Activated T-cell treated with anti-CD3 and anti-CD28 coated beads, Interleukin-2, amount 50 U/mL, for 1 hour (primary cell): ENCODE data around the gene FAM107B.
"Not testable (repeated sequence)": the region's sequence is repeated elsewhere in the genome, so short reads cannot be mapped to it uniquely, and the experiment has no call there.

ENCODE experiments used
- DNase-seq: peaks from one replicate; pipeline ENCODE4 v3.0.0-alpha.2; 2020

FAM107B gene

DNA sequence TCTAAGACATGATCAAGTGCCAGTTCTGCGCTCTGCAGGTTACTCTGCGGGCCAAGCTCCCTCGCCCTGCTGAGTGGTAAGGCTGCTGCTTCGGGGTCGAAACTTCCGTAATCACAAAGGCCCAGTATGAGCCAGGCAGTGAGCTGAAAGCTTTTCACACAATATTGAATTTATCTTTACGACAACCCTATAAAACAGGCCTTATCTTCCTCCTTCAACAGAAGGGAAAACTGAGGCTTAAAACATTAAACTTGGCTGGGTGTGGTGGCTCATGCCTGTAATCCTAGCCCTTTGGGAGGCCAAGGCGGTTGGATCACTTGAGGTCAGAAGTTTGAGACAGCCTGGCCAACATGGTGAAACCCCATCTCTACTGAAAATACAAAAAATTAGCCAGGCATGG, 83.3 kb downstream of the FAM107B start:
- DNase-seq: no peak

GRCh38 chr10:14688606-14689005, 86.1 kb downstream of the FAM107B start:
- no peak for DNase-seq

- not testable (repeated sequence) for DNase-seq
Observed at GRCh38 chr10:14688189-14688588, 86.5 kb downstream of the FAM107B start.

GRCh38 chr10:14687340-14687739, 87.4 kb downstream of the FAM107B start:
- DNase-seq: no peak

GRCh38 chr10:14686356-14686755, 88.3 kb downstream of the FAM107B start:
- no peak for DNase-seq

DNA sequence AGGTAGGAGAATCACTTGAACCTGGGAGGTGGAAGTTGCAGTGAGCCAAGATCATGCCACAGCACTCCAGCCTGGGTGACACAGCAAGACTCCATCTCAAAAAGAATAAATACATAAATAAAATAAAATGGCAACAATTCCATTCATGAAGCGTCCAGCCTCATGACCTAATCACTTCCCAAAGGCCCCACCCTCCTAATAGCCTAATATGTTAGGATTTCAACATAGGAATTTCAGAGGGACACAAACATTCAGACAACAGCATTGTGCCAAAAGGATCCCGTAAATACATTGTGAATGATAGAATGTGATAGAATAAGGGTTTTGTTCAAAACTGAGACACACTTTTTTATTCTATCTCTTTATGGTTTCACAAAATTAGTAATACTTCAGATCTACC, 90.3 kb downstream of the FAM107B start:
- no peak for DNase-seq

DNA sequence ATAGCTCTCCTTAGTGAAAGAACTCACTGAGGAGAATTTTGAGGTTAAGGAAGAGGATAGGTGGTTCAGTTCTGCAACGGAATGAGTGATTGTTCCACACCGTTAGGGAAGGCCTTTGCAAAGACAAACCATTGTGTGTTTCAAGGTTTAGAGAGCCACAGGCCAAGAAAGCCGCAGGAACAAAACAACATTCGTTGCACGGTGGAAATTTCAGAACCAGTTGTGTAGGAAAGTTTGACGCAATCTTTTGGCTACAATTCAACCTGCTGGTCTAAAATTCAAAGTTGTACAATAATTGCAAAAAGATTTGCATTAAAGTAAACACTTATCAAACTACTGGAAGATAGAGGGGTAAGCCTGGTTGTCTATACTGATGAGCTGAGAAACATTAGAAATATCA, 91.4 kb downstream of the FAM107B start:
- DNase-seq: no peak

DNA sequence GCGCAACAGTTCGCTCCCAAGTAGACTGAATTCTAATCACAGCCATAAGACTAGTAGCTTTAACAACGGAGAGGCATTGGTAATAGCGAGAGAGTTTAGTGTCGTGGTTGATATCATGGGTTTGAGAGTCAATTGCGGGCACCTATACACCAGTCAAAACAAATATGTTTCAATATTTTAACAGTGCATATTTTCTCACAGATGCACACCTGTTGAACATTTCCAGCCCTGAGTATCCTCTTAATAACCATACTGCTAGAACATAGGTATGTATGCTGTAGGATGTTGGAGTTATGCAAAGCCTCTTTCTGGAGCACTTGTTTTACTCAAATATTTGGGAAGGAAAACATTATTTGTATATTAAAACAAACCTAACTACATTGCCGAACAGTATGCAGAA, 92.9 kb downstream of the FAM107B start:
- no peak for DNase-seq

DNA sequence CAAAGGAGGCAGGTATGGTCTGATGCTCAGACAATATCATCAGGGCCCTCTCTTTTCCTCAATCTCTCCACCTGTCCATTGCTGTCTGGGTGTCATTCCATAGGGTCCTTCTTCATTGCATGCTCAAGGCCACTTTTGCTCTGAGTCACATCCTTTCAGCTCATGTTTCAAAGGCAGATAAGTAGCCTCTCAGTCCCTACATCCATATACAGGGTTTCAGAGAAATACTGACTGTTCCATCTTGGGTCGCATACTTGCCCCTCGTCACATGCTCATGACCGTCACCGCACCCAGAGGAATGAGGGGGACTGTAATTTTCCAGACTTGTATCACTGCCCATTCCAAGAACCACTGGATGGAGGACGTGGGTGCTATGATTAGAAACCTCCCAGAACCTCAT, 93.4 kb downstream of the FAM107B start:
- DNase-seq: no peak

- no peak for DNase-seq
Observed at GRCh38 chr10:14678637-14679036, 96.1 kb downstream of the FAM107B start.

GRCh38 chr10:14676732-14677131, 98.0 kb downstream of the FAM107B start:
- no peak for DNase-seq

DNA sequence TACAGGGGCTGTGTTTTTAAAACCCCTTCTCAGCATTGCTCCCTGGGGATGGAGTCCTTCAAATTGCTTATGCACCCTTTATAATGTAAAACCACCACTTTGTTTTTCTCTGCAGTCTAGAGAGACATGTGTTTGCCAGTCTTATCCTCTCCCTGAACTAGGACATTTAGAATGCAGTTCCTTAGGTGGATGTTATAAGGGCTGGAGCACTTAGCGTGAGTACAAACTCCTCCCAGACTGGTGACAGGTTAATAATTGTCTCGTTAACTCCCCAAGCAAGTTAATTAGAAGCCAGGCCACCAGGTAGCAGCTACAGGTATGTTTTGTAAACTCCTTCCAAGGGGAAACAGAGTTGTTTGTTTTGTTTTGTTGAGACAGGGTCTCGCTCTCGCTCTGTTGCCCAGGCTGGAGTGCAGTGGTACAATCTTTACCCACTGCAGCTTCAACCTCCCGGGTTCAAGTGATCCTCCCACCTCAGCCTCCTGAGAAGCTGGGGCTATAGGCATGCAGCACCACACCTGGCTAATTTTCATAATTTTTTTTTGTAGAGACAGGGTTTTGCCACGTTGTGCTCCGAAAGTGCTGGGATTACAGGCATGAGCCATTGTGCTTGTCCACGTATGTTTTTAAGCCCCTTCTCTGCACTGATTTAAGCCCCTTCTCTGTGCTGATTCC, 100.2 kb downstream of the FAM107B start:
- no peak for DNase-seq

DNA sequence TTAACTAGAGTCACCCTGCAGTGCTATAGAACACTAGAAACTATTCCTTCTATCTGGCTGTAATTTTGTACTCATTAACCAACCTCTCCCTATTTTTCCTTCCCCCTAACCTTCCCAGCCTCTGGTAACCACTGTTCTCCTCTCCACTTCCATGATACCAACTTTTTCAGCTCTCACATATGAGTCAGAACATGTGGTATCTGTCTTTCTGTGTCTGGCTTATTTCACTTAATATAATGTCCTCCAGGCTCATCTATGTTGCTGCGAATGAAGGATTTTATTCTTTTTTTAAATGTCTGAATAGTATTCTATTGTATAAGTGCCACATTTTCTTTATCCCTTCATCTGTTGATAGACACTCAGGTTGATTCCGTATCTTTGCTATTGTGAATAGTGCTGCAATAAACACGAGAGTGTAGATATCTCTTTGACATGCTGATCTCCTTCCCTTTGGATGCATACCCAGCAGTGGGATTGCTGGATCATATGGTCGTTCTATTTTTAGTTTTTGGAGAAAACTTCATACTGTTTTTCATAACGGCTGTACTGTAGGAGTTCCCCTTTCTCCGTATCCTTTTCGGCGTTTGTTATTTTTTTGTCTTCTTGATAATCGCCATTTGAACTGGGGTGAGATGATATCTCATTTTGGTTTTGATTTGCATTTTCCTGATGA, 101.4 kb downstream of the FAM107B start:
- no peak for DNase-seq

- DNase-seq: no peak
Observed at GRCh38 chr10:14671386-14671831, 103.3 kb downstream of the FAM107B start.

- DNase-seq: no peak
Observed at GRCh38 chr10:14670551-14671240, 104.0 kb downstream of the FAM107B start.

DNA sequence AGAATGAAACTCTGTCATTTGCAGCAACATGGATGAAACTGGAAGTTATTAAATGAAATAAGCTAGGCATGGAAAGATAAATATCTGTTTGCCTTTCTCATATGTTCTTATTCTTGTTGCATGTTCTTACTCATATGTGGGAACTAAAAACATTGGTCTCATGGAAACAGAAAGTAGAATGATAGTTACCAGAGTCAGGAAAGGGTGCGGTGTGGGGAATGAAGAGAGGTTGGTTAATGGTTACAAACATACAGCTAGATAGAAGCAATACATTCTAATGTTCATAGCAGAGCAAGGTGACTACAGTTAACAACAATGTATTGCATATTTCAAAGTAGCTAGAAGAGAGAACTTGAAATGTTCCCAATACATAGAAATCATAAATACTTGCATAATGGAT, 105.1 kb downstream of the FAM107B start:
- DNase-seq: no peak

- DNase-seq: no peak
Observed at GRCh38 chr10:14667781-14668180, 106.9 kb downstream of the FAM107B start.

- DNase-seq: no peak
Observed at GRCh38 chr10:14667280-14667679, 107.4 kb downstream of the FAM107B start.

DNA sequence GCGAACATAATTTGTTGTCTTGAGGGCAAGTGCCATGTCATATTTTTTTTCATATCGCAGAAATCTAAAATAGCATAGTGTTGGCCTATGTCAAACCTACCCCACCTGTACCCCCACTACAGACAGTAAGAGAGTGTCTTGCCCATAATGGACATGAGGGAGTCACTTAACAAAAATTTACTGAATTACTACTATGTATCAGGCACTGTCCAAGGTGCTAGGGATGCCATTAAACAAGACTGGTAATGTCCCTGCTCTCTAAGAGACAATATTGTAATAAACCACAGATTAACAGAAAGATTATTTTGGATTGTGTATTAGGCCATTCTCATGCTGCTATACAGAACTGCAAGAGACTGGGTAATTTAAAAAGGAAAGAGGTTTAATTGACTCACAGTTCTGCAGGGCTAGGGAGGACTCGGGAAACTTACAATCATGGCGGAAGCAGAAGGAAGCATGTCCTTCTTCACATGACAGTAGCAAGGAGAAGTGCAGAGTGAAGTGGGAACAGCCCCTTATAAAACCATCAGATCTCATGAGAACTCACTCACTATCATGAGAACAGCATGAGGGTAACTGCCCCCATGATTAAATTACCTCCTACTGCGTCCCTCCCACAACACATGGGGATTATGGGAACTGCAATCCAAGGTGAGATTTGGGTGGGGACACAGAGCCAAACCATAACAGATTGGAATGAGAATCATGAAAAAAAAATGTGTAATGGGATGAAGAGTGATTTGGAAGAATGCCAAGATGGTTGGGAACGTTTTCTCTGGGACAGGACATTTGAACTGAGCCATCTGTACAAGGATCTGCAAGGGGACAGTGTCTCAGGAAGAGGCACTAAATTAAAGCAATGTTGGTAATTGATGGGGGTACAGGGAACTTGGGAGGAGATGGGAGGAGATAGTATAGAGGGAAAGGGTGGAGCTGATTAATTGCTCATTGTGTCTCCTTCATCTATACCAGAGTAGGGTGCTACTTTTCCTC, 108.5 kb downstream of the FAM107B start:
- no peak for DNase-seq

GRCh38 chr10:14665304-14665703, 109.4 kb downstream of the FAM107B start:
- no peak for DNase-seq

GRCh38 chr10:14664345-14664744, 110.4 kb downstream of the FAM107B start:
- DNase-seq: no peak

- no peak for DNase-seq
Observed at GRCh38 chr10:14661818-14662217, 112.9 kb downstream of the FAM107B start.

DNA sequence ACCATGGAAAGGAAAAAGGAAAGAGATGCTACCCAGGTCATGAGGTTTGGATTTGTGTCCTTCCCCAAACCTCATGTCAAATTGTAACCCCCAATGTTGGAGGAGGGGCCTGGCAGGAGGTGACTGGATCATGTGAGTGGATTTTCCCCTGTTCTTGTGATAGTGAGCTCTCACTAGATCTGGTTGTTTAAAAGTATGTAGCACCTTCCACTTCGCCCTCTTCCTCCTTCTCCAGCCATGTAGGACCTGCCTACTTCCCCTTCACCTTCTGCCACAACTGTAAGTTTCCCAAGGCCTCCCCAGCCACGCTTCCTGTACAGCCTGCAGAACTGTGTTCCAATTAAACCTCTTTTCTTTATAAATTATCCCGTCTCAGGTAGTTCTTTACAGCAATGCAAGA, 113.9 kb downstream of the FAM107B start:
- DNase-seq: no peak
